ENCODE results near the gene CCSER1. TPM values are rescaled to one million over a fixed set of nuclear protein-coding genes. Genes with fewer than 3 reads are reported as not detected.
A peak's percentile ranks its signal among the peaks of the same experiment; 100 is the strongest.
"Not testable (repeated sequence)": the region's sequence is repeated elsewhere in the genome, so short reads cannot be mapped to it uniquely, and the experiment has no call there.

CCSER1 gene
- polyA plus RNA-seq, 3 donors, result 19.7 to 21.2 (median 20.6) TPM

DNA sequence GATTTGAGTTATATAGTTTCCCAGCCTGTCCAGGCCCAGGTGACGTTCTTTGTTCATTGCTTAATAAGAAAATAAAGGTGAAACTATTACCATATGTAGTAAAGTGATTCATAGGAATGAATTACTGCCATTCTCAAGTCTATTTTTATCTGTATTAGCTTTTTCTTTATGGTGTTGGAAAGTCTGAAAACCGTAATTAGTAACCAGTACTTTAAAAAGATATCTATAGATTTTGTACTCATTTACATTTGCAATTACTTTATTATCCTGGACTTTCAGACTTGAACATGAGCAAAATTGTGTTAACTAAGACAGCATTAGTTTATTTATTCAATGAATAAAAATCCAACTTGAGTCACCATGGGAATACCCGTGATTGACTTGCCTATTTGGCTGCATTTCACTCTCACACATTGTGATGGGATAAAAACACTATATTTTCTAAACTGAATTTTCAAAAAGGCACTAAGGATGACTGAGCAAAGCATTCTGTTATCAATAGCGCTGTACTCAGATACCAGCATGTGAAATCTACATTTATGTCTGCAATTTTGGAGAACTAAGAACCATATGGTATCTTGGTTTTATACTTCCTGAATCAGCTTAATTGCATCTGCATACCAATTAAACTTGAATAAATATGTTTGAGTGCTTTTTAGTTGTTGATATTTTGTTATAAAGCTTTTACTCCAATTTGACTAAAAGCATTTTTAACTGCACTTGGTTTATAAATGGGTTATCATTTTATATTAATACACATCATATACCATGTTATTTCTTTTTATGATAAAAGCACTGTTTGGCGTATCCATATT is 154.6 kb downstream of the CCSER1 start:
- no peak for DNase-seq (ENCODE audit: low read depth in 3 of 3, low spot score in 2 of 3)

DNA sequence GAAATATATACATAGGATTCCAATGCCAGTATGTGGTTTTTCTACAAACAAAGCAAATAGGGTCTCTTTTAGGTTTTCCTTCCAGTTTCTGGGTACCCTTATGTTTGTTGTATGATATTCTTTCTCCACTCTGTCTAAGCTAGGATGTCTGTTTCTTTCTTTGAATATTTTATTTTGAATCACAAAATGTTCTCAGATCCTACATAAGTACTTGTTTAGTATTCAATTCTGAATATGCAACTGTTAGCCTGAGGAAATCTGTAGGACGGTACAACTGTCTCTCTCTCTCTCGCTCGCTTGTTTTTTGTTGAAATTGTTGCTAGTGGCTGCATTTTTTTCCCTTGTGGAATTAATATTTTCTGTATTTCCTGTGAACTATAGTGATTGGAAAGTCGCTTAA is 163.2 kb downstream of the CCSER1 start:
- no peak for DNase-seq (ENCODE audit: low read depth in 3 of 3, low spot score in 2 of 3)

DNA sequence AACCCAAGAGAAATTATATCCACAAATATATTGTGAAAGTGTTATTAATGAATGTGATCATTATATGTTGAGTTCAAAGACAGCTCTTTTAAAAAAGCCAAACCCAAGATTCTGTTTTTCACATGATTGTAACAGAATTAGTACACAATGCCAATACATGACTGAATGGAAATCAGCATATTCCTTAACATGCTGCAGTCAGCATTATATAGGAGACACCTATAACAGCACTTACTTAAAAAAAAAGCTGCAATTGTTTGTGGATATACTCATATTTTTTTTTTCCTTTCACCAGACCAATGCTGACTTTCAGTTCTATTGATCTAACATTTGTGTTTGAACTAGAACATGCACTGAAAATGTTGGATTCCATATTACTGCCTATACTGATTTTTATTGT is 165.2 kb downstream of the CCSER1 start:
- no peak for DNase-seq (ENCODE audit: low read depth in 3 of 3, low spot score in 2 of 3)

DNA sequence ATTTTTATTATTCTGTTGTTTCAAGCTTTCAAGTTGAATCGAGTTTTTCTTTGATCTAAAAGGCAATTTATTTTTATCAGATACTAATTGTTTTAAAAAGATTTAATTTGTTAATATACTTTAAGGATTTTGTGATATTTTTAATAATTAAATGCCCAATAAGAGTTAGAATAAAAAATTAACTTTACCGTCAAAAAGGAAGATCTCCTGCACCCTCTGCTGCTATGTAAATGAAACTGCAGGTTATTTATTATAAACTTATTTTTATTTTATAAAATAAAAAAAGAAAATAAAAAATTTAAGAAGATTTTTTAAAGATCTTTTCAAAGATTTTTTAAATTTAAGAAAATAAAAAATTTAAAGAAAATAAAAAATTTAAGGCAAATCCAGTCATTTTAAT is 166.1 kb downstream of the CCSER1 start:
- DNase-seq (ENCODE audit: low read depth in 3 of 3, low spot score in 2 of 3), result no peak

DNA sequence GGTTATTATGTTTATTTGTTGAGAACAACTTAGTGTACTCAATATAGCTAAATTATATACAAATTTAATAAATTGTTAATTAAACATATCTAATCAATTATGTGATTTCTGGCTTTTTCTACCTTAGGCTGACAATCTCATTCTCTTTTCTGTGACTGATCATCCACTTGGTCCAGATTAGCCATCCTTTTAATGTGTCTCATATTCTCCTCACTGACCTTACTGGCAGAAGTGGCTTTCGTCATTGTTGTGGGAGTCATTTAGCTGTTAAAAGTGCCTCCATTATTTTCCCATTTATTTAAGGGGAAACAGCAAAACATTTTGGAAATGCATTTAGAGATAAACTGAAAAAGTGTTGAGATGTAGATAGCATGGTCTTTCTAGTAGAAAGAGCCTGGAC is 172.2 kb downstream of the CCSER1 start:
- DNase-seq (ENCODE audit: low read depth in 3 of 3, low spot score in 2 of 3), result no peak

DNA sequence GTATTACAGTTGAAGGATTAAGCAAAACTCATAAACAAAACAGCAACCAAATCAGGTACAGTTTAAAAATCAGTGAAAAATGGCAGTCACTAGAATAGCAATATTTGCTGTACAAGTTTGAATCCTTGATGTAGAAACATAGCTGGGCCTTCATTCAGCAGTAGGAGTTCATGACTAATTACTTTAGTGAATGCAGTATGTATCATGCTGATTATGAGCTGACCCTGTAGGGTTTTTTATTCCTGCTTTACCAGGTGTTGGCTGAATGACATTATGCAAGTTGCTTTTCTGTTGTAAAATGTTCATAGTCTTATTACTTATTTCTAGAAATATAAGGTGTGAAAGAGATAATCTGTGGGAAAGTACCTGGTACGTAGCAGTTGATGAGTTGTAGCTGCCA is 179.6 kb downstream of the CCSER1 start:
- DNase-seq (ENCODE audit: low read depth in 3 of 3, low spot score in 2 of 3), result no peak

DNA sequence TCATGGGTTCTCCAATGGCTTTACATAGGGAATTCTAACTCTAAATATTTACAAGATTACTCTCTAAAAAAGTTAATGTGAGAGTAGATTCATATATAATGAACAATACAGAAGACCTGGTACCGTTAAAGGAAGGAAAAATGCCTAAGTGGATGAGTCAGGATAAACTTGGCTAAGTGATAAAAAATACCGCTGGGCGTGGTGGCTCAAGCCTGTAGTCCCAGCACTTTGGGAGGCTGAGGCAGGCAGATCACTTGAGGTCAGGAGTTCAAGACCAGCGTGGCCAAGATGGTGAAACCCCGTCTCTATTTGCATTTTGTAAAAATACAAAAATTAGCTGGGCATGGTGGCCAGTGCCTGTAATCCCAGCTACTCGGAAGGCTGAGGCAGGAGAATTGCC is 189.9 kb downstream of the CCSER1 start:
- not testable (repeated sequence) for DNase-seq (ENCODE audit: low read depth in 3 of 3, low spot score in 2 of 3)

DNA sequence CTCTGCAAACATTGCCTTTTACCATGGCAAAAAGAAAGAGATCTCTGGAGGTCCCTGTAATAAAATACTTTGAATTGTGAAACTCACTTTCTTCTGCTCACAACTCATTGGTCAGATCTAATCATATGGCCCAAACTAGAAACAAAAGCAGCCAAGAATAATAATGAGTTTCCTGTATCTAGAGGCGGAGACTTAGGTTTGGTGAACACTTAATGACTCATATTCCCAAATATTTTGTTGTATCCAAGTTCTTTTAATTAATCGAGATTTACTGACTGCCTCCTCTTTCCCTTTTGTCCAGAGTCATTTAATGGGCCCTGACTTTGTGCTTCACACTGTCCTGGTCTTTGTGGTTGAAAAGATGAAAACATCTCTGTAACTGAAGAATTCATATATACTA is 190.6 kb downstream of the CCSER1 start:
- no peak for DNase-seq (ENCODE audit: low read depth in 3 of 3, low spot score in 2 of 3)

DNA sequence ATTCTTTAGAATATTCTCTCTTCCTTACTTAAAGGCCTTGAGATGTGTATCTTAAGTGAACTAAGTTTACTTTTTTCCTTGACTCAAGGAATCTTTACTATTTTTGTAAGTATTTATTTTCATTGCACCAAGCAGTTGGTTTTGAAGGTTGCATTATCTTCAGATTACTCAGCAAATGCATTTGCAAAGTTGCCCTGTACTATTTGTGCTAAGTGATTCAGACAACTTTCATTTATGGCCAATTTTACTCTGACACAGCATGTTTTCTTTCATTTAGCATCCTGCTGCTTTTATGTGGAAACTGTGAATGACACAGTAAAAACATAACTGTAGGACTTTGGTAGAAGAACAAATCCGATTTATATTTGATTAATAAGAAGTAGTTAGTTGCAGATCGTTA is 191.0 kb downstream of the CCSER1 start:
- DNase-seq (ENCODE audit: low read depth in 3 of 3, low spot score in 2 of 3), result no peak

DNA sequence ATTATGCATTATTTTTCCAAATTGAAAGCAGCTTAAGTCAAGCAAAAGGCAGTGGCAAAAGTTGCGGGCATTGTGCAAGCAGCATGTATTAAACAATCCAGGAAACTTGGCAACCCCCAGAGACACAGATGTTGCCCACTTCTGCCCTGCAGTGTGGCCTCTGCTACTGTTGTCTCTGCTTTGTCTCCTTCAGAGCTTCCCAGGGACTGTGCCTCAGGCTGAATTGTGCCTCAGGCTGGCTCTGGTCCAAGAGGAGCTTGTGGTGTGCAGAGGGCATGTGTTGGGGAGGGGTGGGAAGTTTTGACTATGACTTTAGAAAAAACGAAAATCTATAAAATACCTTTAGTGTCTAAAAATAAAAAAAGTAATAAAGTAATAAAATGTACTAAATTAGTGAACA is 201.4 kb downstream of the CCSER1 start:
- DNase-seq (ENCODE audit: low read depth in 3 of 3, low spot score in 2 of 3), result no peak

DNA sequence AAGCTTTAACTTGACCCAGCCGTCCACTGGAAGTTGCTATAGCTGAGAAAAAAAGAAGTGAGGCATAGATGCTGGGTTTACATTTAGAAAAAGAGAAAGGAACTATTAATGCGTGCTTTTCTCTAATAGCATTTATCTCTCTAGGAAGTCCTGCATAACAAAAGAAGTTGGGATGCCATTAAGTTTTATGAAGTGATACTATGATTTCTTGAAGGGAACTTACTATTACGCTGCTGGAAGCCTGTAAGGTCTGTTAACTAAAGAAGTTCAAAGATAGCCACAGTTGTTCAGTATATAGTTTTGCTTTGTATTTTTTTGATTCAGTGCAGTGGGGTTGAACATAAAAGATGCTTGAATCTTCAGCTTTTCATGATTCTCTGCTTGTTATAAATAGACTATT is 203.4 kb downstream of the CCSER1 start:
- no peak for DNase-seq (ENCODE audit: low read depth in 3 of 3, low spot score in 2 of 3)

DNA sequence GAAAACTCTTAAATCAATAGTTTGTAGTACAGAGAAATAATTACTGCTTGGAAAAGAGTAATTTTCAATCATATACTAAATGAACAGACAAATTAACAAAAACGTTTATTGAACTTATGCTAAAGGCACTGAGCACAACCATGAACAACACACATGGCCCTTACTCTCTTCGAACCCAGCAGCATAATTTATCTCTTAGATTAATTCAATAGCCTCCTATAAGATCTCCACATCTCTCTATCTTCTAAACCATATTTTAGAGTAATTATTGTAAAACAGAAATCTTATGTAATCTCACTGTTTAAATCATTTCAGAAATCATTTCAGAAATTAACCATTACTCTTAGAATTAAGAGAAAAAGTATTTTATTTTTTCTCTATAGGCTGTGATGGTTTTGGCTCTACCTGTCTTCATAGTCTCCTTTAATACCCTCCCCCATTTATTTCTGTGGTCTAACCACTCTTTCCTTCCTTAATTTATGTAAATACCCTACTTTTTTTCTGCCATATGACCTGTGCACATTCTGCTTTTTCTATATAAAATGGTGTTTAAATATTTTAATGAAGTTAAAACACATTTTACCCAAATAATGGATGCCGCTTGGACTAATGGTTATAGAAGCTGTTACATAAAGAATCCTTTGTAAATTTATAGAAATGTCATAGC is 218.5 kb downstream of the CCSER1 start:
- DNase-seq (ENCODE audit: low read depth in 3 of 3, low spot score in 2 of 3), result no peak

DNA sequence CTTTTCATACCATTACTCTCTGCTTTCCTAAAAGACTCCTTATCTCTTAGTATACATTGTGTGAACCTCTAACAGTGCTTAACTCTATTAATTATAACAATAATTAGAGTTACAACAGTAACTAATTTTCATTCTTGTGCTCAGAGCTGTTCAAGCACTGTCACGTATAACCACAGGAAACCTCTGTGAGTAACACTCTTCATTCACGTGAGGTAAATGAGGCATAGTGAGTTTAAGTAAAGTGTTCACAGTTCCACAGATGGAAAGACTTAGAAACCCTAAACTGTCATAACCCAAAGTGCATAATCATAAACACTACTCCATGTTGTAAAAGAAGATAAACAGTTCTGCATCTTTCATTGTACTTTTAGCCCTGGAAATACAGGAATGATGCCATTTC is 222.4 kb downstream of the CCSER1 start:
- DNase-seq (ENCODE audit: low read depth in 3 of 3, low spot score in 2 of 3), result no peak

DNA sequence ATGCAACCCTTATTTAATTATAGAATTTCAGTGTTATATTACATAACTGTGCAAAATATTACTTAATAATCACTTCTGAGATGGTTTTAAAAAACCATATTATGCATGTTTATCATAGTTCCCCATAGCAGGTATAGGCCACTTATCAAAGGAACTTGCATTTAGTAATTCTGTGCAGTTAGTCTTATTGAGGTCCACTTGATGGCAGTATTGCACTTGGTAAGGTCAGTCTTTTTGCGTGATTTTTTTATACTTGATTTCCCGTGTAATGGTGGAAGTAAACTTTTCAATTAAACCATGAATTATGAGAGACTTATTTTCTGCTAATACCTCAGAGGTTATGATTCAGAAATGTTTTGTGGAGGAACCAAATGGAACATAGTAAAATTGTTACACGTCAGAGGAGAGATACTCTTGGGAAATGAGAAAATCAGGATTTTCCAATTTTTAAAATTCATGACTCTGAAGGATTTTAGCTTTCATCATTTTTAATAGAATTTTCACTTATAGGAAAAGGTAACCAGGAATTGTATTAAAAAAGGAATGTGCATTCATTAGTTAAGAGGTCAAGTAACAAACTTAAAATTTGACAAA is 230.0 kb downstream of the CCSER1 start:
- peak; percentile 27 to 39 (median 34) for DNase-seq (ENCODE audit: low read depth in 3 of 3, low spot score in 2 of 3)

DNA sequence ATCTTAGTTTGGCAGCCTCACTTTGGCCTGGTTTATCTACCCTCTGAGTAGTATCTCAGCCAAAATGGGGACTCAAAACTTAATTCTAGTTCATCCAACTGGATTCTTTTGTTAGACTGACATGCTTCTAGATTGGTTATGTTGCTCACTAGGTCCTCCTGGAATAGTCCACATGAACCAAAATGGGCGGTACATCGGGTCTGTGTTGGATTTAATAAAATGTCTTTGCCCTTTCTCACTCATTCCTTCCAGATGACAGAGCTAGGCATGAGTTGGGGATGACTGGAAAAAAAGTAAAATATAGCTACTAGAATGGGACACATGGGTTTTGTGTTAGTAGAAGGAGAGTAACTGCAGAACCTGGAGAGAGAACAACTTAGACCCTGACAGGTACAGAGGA is 247.9 kb downstream of the CCSER1 start:
- DNase-seq (ENCODE audit: low read depth in 3 of 3, low spot score in 2 of 3), result no peak

DNA sequence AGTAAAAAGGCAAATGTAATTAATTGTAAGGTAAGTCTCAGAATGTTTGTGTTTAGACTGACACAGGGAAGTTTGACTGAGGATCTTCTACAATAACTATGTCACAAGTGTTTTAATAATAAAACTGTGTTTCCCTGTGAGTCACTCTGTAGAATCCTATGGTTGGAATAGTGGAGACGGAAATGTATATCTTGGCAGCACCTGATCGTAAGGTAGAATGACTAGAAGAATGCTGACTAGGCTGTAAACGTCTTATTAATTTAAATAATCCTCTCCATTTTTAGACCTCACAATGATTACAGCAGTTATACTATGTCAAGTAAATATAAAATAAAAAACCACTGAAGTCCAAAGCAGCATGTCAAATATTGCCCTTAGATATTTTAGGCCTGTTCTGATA is 266.0 kb downstream of the CCSER1 start:
- DNase-seq (ENCODE audit: low read depth in 3 of 3, low spot score in 2 of 3), result no peak

DNA sequence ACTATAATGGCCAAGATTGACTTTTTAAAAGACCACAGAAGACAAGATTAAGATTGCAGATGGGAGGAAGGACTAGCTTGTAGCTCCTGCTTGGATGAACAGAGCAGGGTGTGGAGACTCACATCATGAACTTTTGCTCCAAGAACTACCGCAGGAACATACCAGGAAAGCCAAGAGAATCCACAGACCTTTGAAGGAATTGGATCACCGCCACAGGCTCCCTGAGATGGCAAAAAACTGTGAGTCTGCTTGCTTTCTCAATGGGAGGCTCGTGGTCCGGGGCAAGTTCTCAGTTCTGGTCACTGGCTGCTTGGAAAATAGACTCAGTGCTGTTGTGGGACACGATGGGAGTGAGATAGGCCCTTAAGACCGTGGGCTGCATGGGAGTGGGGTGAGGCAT is 276.6 kb downstream of the CCSER1 start:
- no peak for DNase-seq (ENCODE audit: low read depth in 3 of 3, low spot score in 2 of 3)

DNA sequence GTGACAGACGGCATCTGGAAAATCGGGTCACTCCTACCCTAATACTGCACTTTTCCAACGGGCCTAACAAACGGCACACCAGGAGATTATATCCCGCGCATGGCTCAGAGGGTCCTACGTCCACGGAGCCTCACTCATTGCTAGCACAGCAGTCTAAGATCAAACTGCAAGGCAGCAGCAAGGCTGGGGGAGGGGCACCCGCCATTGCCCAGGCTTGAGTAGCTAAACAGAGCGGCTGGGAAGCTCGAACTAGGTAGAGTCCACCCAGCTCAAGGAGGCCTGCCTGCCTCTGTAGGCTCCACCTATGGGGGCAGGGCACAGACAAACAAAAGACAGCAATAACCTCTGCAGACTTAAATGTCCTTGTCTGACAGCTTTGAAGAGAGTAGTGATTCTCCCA is 280.7 kb downstream of the CCSER1 start:
- not testable (repeated sequence) for DNase-seq (ENCODE audit: low read depth in 3 of 3, low spot score in 2 of 3)

DNA sequence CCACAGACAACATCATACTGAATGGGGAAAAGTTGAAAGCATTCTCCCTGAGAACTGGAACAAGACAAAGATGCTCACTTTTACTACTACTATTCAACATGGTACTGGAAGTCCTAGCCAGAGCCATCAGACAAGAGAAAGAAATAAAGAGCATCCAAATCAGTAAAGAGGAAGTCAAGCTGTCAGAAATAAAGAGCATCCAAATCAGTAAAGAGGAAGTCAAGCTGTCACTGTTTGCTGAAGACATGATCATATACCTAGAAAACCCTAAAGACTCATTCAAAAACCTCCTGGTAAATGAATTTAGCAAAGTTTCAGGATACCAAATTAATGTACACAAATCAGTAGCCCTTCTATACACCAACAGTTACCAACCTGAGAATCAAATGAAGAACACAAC is 285.6 kb downstream of the CCSER1 start:
- DNase-seq (ENCODE audit: low read depth in 3 of 3, low spot score in 2 of 3), result not testable (repeated sequence)

DNA sequence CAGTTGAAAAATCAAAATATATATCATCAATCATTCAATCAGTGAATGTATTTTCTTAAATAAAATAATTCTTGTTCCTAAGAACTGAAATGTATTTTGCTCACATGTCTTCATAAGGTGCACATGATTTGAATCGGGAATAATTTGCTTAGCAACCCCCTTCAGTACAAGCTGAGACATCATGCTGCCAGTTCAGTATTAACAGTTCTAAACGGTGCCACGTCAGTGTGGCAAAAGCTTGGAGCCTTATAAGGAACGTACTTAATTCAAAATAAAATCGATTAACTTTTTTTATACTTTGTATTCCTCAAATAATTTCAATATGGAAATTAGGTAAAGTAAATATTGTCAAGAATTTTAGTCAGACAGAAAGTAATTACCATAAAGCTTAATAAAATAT is 287.9 kb downstream of the CCSER1 start:
- no peak for DNase-seq (ENCODE audit: low read depth in 3 of 3, low spot score in 2 of 3)

DNA sequence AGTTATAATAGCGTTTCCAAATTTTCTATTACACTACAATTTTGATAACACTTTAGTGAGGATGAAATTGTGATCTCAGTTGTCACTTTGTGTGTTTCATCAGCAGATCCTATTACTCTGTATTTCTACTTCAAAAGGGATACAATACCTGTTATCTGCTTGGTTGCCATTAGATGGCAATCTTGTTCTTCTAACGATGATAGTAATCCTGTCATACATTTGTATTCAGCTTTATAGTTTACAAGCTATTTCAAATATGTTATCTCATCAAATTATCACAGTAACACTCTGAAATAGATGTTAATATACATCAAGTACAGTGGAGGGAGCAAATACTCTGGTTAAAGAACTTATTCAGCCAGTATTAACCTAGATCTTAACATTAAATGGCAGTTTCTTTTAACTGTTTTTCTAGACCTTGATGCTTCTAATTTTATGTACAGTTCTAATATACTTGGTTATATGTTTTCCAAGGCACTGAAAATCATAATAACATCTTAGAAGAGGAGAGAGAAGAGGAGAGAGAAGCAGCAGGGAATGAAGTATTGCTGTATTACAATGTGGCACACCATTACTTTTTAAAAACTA is 292.0 kb downstream of the CCSER1 start:
- DNase-seq (ENCODE audit: low read depth in 3 of 3, low spot score in 2 of 3), result peak in 2 of 3 donors; percentile 38

DNA sequence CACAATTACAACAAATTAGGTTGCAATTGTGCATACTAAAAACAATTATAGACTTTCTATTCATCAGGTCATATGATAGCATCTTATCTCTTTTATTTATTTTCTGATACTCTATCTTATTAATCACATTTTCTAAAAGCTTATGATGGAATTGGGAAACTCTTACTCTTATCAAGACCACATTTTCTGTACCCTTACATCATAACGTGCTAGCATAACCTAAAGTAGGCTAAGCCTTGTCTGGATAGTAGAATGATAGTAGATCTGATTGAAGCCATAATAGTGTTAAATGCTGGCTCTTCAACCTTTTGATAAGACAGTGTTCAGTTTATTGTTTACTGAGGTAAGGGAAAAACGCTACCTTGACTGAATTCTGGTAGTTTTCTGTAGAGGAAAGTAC is 294.0 kb downstream of the CCSER1 start:
- no peak for DNase-seq (ENCODE audit: low read depth in 3 of 3, low spot score in 2 of 3)

All from right renal cortex interstitium (tissue), 3 donors.